Stimulated activated CD4-positive, alpha-beta T cell treated with anti-CD3 and anti-CD28 coated beads, Interleukin-4, amount 100 ng/mL, for 24 hours (primary cell): ENCODE results near the gene NUMBL.
A peak's percentile ranks its signal among the peaks of the same experiment; 100 is the strongest.

ENCODE experiments used
- DNase-seq: peaks from one replicate; pipeline ENCODE4 v3.0.0-alpha.2; 2020

Gene NUMBL

GRCh38 chr19:40716031-40716481, 25.6 kb upstream of the NUMBL start:
- DNase-seq = peak; percentile 82

GRCh38 chr19:40714441-40715299, 24.2 kb upstream of the NUMBL start:
- DNase-seq = peak; percentile 94

- DNase-seq = no peak
These were observed 23.5 kb upstream of the NUMBL start for GRCh38 chr19:40713939-40714338.

DNA sequence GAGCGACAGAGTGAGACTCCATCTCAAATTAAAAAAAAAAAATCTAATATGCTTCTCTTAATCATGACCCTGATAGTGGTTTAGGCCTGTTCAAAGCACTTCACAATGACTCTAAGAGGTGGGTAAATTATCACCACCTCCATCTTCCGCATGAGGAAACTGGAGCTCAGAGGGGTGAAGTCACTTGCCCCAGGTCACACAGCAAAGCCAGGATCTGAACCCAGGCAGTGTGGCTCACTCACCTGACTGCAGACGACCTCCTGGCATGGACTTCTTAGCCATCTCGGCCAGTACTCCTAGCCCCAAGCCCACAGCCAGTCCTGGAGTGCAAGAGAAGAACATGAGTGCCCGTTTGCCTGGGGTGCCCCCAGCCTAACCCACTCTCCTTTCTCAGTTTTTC, 19.4 kb upstream of the NUMBL start:
- DNase-seq = no peak

DNA sequence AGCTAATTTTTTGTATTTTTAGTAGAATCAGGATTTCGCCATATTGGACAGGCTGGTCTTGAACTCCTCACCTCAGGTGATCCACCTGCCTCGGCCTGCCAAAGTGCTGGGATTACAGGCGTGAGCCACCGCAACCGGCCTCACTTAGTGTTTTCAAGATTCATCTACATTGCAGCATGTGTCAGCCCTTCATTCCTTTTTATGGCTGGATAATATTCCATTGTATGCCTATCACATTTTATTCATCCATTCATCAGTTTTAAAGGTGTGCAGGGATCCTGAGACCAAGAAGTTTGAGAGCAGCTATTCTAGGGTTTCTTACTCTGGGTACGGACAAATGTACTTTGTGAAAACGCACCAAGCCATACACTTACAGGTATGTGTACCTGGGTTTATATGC, 17.2 kb upstream of the NUMBL start:
- DNase-seq = no peak

DNA sequence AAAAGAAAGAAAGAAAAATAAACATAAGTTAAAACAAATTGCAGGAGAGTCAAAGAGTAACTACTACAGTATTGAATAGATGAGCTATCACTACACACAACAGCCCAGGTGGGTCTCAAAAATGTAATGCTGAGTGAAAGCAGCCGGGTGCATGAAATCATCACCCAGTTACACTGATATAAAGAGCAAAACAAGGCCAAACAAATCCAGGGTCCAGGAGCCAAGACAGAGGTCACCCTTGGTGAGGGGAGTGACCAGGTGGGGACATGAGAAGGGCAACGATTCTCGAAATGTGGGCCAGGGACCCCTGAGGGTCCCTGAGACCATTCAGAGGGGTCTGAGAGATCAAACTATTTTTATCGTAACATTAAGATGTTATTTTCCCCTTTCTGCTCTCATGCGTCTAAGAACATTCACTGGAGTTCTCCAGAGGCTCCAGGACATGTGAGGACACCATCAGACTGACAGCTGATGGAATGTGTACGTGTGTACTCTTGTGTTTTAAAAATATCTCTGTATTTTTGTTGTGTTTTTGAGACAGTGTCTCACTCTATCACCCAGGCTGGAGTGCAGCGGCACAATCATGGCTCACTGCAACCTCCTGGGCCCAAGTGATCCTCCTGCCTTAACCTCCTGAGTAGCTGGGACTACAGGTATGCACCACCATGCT, 15.6 kb upstream of the NUMBL start:
- no peak for DNase-seq

- no peak for DNase-seq
These were observed 14.9 kb upstream of the NUMBL start for GRCh38 chr19:40705362-40705651.

GRCh38 chr19:40704491-40705361, 14.3 kb upstream of the NUMBL start:
- DNase-seq = no peak

DNA sequence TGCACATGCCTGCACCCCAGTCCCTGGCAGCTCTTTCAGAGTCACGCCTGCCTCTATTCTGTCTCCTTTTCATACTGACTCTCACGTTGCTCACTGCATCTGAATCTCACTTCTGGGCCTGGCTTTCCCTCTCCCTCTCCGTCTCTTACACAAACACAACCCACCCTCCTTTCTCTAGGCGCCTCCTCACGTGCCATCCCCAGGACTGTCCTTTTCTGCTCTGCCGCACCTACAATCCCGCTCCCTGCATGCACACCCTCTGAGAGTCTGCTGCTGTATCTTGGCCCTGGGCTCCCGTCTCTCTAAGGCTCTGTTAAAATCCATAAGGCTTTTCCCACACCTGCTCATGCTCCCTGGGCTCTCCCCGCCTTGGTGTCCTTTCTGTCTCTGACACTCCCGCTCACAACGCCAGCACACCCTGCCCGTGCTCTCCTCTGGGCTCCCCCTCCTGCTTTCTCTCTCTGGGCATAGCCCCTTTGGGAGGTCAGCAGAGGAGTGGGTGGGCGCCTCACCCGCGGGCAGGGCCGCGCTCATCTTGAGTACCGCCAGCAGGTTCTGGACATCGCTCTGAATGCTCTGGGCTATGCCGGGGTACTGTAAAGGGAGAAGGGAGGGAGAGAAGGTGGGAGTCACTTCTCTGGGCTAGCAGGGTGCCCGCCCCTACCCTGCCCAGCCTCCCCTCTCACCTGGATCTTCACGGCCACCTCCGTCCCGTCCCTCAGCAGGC, 12.7 kb upstream of the NUMBL start:
- DNase-seq = no peak

DNA sequence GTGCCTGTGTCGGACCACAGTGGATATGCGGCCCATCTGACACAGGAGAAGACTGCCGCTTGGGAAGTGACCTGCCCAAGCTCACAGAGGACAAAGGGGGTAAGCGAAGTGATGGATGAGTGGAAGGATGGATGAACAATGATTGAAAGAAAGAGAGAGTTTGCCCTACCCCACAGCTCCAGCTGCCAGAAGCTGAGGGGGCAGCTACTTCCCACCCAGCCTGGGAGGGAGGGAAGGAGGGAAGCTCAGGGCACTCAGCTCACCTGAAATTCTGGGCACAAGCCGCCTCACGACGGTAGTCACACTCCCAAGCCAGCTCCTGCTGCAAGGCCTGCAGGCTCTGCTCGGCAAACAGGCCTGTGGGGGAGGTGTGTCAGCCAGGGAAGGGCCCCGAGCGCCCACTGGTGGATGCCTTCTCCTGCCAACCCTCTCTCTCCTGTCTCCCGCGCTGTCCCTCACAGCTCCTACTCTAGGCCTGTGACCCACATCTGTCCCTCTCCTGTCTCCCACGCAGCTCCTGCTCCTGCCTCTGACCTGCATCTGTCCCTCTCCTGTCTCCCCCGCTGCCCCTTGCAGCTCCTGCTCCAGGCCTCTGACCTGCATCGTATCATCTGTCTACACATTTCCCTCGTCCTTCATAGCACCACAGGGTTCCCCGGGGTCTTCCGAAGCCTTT, 12.0 kb upstream of the NUMBL start:
- no peak for DNase-seq

GRCh38 chr19:40701758-40702157, 11.3 kb upstream of the NUMBL start:
- no peak for DNase-seq

DNA sequence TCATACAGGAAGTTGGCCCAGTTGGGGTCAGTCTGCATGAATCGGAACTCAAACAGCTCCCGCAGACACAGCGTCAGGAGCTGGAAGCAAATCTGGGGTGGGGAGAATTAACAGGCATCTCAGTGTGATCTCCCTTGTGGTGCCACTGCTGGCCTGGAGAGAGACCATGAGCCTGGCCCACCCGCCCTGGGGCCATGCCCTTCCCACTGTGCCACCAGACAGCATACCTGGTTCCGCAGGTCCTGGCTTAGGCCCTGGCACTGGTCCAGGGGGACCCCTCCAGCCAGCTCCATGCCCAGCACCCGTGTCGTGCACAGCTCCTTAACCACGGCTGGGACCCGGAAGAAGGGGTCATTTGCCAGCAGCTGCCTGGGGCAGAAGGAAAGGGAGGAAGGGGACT, 9.6 kb upstream of the NUMBL start:
- no peak for DNase-seq

GRCh38 chr19:40697007-40697406, 6.6 kb upstream of the NUMBL start:
- DNase-seq = no peak

DNA sequence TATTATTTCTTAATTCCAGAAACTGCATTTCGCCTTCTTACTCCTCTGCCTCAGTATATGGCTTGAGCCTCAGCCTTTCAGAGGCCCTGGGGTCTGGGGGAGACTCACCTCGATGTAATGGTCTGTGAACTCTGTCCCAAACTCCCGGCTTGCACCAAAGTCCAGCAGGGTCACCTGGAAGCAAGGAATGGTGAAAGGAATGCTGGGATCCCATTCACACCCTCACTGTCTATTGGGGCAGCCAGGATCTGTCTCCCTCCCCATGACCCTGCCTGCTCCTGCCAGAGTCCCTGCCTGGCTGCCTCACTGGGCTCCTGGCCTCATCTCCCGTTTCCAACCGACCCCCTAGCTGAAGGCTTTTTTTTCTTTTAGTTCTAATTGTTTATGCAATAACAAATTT, 5.4 kb upstream of the NUMBL start:
- no peak for DNase-seq

GRCh38 chr19:40693896-40694295, 3.4 kb upstream of the NUMBL start:
- DNase-seq = no peak

DNA sequence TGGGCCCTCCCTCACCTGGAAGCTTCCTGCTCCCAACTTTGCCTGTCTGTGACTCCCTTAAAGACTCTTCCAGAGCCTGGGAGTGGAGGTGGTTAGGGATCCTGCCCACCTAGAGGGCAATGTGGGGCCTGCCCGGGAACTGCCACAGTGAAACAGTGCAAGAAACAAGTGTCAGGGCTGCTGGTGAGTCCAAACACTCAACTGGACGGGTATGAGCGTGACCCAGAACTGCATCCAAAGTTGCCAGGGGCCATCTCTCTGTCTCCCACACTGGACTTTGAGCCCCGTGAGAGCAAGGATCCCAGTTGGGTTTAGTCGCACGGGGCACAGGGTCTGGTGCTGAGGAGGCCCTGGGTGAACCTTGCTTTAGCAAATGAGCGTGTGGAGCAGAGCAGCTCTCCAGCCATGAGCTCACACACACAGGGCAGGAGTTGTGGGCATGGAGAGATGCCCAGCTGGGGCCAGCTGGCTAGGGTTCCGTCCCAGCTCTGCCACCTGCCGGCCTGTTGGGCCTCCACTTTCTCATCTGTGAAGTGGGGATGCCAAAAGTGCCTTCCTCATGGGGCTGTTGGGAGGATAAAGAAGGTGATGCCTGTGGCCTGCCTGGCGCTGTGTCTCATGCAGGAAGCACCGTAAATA, 2.8 kb upstream of the NUMBL start:
- no peak for DNase-seq

DNA sequence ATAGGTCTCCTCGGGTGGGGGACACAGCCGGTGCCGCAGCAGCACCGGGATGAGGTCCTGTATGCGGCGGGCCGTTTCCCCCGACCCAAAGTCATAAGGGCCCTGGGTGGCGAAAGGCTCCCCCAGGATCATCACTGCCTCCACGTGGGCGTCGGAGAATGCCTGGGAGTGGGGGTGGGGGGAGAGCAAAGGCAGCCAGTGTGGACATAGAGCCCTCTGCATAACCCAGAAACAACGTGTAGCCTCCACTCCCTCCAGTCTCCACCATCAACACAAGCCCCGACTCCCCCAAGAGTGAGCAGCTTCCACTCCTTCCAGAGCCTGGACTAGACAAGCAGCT, 1.7 kb upstream of the NUMBL start:
- no peak for DNase-seq

DNA sequence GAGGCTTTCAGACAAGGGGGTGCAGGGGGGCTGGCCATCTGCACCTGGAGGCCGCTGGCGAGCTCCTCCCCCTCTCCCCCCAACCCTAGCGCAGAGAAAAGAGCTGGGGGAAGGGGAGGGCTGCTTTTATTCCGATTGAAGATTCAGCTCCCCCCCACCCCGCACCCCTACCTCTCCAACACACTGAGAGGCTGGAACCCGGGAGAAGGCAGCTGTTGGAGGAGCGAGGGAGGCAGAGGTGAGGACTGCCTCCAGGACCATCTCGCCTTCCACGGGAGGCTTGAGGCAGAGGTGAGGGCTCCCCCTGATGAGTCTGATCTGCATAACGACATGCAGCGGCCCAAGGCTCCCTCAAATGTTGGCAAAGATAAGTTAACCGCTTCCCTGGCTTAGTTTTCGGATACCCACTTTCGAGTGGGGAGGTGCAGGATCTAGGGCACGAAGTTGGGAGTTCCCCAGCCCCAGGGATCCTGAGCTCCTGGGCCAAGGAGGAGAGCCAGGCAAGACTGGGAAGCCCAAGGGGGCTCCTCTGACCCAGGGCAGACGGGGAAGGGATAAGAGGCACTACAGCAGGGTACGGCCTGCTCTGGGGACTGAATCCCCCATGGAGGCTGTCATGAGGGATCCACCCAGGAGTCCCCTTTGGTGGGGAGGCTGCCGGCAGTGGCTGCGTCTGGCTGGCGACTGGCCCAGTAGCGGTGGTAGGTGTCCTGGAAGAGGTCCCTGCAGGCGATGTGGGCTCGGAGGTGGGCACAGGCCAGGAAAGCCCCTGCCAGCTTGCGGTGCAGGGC, 1.2 kb upstream of the NUMBL start:
- peak; percentile 16 for DNase-seq

GRCh38 chr19:40690693-40691420, 406 bp upstream of the NUMBL start:
- peak; percentile 90 for DNase-seq

DNA sequence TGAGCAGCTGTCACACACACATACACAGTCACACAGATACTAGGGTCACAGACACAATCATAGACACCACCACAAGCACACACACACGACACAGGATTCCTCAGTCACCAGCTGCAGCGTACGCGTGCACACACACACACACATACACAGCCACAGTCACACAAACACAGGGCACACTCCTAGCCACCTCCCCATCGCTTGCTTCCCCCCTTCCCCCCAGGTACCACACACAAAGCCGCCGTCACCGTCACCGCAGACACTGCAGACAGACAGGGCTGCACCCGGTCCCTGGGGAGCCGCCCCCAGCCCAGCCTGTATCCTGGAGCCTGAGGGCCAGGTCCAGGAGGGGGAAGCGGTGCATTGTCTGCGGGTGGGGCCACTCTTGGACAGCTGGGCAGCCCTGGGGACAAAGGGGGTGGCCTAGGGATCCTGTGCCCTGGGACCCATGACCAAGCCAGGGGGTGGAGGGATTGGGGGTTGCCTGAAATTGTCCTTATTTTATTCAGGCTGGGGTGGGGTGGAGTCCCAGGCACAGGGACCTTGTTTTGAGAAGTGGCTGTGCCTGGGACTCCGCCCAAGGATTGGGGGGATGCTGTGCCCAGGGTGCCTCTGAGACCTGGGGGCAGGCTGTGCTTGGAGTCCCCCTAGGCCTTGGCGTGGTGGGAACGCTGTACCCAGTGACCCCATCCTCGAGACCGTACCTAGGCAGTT, 957 bp downstream of the NUMBL start:
- DNase-seq = no peak
